Endothelial cell of umbilical vein (primary cell): ENCODE results near the gene CD58.

Source experiments
- CTCF ChIP-seq, 2 donors: IDR thresholded peaks; 1 replicate in 1 of 2; 2 replicates in 1 of 2; pipeline ENCODE4 v1.5.1; 2011; ENCODE audit warnings: low read length in 2 of 2, mild to moderate bottlenecking in 2 of 2, moderate library complexity in 2 of 2, control low read depth in 1 of 2, inconsistent platforms in 1 of 2, low read depth in 1 of 2; ENCODE audit not compliant: insufficient read depth in 1 of 2; ENCODE audit errors: extremely low read depth in 1 of 2
- EZH2 ChIP-seq: IDR thresholded peaks from 2 replicates; pipeline ENCODE4 v1.6.1; 2012; ENCODE audit warnings: borderline replicate concordance, low read depth, mild to moderate bottlenecking, moderate library complexity, low read length, inconsistent platforms; ENCODE audit not compliant: severe bottlenecking
- GATA2 ChIP-seq: IDR thresholded peaks from 2 replicates; pipeline ENCODE4 v1.7.0; 2011; ENCODE audit warnings: low read depth, mild to moderate bottlenecking, moderate library complexity, mixed read lengths, low read length; ENCODE audit not compliant: insufficient read length, insufficient read depth
- MAX ChIP-seq: IDR thresholded peaks from 2 replicates; pipeline ENCODE4 v1.6.1; 2011; ENCODE audit not compliant: insufficient read depth, insufficient read length
- MYC ChIP-seq: IDR thresholded peaks from one replicate; pipeline ENCODE4 v1.6.1; 2011; ENCODE audit warnings: mild to moderate bottlenecking, low read depth, low read length
- POLR2A ChIP-seq: IDR thresholded peaks from 2 replicates; pipeline ENCODE4 v1.6.1; 2012; ENCODE audit warnings: low read depth, mild to moderate bottlenecking, control low read depth, low read length
- POLR2AphosphoS5 ChIP-seq: IDR thresholded peaks from 2 replicates; pipeline ENCODE4 v1.6.1; 2012; ENCODE audit warnings: low read depth, mild to moderate bottlenecking, control low read depth, low read length, moderate library complexity; ENCODE audit not compliant: insufficient read depth

GRCh38 chr1:116510361-116510760 lies 60.5 kb downstream of the CD58 start:
- TF ChIP-seq POLR2AphosphoS5 (no peak), CTCF (IDR thresholded peaks at IDR 0.05; ENCODE audit: extremely low read depth in 1 of 2, insufficient read depth in 1 of 2, low read depth in 1 of 2, low read length in 2 of 2) (no peak), EZH2 (no peak), GATA2 (no peak), POLR2A (no peak), MYC (no peak), MAX (no peak)
